Femur (tissue), 1 donor: ENCODE data around the gene VWA8.
"Not testable (repeated sequence)": the region's sequence is repeated elsewhere in the genome, so short reads cannot be mapped to it uniquely, and the experiment has no call there.

Experiments
- DNase-seq: peaks from one replicate; pipeline ENCODE4 v3.0.0-alpha.2; 2017

Gene VWA8

DNA sequence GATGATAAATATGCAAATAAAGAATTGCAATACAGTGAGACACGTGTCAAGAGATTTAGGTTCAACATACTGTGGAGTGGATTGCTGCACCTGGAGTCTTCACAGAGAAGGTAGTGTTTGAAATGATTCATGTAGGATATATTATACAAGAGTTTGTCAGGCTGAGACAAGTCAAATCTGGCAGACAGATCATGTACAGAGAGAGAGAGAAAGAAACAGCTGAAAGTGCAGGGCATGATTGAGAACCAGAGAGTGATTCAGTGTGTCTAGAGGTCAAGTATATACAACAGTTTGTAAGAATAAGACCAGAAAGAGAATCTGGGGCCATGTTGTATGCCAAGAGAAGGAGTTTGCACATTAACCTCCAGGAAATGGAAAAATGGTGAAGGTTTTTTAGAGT lies 2.1 kb upstream of the VWA8 start:
- DNase-seq, result no peak

DNA sequence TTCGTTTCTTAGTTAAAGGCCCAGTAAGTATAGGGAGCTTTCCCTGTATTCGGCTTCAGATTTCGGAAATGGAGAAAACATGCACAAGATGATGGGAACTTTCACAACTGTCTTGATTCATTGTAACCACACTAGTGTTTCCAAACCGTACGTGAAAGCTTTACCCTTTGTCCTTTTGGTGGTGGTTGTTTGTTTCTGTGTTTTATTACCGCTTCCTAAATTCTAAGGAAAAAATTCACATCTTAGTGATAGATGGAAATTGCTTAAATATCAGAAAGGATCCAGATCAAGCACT lies 504 bp upstream of the VWA8 start:
- DNase-seq, result no peak

DNA sequence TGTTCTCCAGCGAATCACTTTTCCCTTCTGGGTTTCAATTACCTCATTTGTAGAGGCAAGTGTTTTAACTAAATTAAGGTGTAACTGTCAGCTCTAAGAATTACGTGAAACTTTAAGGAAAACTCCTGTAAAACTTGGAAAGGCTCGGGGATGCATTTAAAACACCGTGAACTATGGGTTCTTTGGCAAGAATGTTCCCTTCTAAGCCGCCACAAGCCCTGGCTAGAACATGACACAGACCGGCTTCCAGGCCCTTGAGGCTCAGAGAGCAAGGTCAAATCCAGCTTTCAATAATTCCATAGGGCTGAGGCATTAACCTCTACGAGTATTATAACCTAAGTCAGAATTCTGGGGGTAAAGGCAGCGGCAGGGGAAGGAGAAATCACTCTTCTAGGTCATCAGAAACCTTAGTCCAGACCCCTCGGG lies 685 bp downstream of the VWA8 start:
- no peak for DNase-seq

DNA sequence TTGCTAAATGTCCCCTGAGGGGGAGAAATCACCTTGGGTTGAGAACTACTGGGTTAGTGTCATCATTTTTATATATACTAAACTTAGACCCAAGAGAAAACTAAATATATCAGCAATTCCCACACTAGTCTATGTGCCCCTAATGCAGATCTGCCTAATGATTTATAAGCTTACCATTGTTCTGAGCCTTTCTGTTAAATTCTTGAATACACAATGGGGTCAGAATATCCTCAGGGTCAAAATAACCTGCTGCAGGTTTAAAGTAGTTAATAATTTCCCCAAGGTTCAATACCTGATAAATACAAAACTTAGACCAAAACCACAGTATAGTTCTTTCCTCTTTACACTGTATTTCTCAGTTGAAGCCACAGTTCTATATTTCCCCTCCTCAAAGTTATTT lies 4.6 kb downstream of the VWA8 start:
- no peak for DNase-seq

DNA sequence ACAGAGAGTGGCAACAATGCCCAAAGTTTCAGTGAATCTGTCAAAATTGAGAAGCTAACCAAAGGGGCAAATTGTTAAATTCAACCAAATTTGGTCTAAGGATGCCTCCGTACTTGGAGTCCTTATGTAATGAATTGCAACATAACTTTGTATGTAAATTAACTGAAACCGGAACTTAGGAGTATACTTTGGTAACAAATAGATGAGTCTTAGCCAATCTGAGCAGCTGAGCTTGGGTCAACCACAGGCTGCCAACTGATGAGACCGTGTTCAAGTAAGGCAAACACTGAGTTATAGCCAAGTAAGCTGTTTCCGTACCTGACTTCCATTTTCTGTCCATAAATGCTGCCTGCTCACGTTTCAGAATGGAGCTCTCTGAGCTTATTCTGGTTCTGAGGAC lies 5.3 kb downstream of the VWA8 start:
- DNase-seq, result no peak

- no peak for DNase-seq
These were observed 6.7 kb downstream of the VWA8 start for GRCh38 chr13:41954226-41954625.

DNA sequence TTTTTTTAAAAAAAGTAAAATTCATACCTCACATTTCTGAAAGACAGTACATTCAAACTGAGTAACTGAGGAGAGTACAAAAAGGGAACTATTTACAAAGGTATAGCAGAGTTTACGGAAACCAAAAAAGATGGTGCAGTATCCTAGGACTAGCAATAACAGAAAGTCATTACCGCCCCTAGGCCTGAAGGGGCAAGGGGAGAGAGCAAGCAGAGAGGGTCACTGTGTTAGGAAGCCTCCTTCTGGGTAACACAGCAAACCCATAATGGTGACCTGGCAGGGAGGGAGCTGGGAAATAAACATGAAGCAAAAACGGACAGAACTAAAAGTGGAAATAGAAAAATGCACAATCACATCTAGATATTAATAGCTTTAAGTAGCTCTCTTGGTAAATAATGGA lies 8.2 kb downstream of the VWA8 start:
- DNase-seq, result no peak

GRCh38 chr13:41949104-41949503 lies 11.8 kb downstream of the VWA8 start:
- not testable (repeated sequence) for DNase-seq

DNA sequence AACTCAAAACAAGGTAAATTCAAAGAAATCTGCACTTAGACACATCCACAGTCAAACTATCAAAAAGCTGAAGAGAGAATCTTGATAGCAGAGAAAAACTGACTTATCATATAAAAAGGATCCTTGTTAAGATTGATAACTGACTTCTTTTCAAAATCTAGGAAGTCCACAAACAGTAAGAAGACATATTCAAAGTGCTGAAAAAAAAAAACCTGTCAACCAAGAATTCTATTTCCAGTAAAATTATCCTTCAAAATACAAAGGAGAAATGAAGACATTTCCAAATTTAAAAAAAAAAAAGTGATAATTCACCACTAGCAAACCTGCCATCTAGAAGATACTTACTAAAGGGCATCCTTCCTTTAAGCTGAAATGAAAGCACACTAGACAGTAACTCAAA lies 15.0 kb downstream of the VWA8 start:
- no peak for DNase-seq

GRCh38 chr13:41944635-41945397 lies 16.1 kb downstream of the VWA8 start:
- DNase-seq, result no peak

DNA sequence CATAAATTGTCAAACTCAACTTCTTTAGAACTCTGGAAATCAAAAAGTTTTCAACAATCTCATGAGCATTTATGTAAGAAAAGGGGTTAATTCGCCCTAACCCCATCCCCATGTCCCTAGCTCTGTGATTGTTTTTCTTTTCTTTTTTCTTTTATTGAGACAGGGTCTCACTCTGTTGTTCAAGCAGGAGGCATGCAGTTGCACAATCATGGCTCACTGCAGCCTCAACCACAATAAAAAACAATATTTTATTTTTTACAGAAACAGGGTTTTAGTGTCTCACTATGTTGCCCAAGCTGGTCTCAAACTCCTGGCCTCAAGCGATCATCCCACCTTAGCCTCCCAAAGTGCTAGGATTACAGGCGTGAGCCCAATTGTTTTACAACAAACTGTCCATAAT lies 16.7 kb downstream of the VWA8 start:
- DNase-seq, result no peak

- no peak for DNase-seq
These were observed 18.3 kb downstream of the VWA8 start for GRCh38 chr13:41942462-41943094.

- DNase-seq, result no peak
These were observed 19.7 kb downstream of the VWA8 start for GRCh38 chr13:41941174-41941573.

DNA sequence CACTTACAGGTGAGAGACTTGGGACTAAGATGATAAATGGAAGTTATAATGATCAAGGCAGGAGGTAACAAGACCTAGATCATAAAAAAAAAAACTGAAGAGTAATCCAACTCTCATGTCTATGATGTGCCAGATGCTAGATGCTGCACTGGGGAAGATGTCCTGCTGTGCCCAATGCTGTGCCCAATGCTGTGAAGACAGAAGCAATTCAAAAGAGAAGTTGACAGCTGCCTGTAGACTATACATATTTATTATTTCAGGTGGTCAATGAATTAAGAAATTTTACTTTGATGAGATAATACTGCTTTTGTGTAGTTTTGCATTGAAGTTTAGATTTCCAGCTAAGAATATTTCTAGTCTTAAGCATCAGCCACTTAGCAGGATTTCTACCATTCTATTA lies 21.5 kb downstream of the VWA8 start:
- no peak for DNase-seq

DNA sequence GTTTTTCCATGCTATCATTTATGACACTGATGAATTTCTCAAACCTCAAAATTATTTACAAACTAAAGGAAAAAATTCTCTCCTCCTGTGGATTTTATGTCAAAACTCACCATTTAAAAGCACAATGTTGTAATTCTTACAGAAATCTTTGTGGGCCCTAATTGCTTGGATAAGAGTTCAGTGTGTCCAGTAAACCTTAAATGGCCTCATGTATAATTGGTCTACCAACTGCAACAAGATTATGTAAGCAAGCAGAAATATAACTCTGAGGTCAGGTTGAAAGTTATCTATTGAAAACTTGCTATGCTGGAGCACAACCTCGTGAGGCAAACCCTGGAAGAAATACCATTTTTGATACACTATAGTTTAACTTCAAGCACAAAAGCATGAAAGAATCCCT lies 22.0 kb downstream of the VWA8 start:
- no peak for DNase-seq

DNA sequence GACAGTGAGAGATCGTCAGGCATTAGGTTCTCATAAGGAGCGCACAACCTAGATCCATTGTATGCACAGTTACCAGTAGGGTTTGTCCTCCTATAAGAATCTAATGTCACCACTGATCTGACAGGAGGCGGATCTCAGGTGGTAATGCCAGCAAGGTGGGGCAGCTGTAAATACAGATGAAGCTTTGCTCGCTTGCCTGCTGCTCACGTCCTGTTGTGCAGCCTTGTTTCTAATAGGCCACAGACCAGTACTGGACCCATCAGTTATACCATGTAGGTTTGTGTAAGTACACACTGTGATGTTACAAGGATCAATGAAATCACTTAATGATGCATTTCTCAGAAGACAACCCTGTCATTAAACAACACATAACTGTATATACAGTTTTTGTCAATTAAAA lies 23.5 kb downstream of the VWA8 start:
- DNase-seq, result no peak

DNA sequence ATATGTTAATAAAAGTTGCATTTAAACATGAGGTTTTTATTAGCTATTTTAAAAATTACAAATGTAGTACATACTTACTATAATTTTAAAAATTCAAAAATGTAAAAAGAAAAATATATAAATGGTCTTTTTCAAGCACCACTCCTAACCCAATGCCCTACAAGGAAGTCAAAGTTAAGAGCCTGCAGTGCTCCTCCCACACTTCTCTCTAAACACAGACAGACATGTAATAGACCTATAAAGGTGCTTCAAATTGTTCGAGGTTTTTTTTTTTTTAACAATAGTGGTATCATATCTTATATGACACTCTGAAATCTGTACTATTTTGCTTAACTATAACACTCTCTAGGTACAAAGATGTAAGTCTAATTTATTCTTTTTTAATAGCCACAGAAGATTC lies 25.4 kb downstream of the VWA8 start:
- DNase-seq, result no peak

DNA sequence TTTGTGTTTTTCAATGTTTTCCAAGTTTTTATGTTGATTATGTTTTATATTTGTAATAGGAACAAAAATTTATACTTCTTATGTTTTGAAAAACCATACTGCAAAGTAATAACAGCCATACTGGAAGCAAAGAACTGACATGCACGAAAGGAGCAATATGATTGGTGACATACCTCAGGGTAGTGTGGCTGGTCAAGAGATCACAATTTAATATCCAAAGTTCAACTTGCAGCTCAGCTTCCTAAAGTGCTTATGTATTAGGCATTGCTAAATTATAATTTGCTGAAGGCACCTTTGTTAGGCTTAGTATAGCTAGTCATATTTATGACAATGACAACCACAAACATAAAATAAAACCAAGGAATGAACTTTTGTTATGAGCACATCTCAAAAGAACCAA lies 25.9 kb downstream of the VWA8 start:
- DNase-seq, result no peak

- DNase-seq, result no peak
These were observed 26.8 kb downstream of the VWA8 start for GRCh38 chr13:41934120-41934519.

GRCh38 chr13:41931337-41931736 lies 29.6 kb downstream of the VWA8 start:
- no peak for DNase-seq

DNA sequence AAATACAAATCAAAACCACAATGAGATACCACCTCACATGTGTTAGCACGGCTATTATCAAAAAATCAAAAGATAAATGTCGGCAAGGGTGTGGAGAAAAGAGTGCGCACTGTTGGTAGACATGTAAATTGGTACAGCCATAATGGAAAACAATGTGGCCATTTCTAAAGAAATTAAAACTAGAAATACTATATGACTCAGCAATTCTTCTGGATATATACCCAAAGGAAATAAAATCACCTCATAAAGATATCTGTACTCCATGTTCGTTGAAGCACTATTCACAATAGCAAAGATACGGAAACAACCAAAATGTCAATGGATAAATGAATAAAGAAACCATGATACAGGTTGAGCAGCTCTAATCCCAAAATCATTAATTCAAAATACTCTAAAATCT lies 30.8 kb downstream of the VWA8 start:
- DNase-seq, result no peak

- DNase-seq, result no peak
These were observed 32.6 kb downstream of the VWA8 start for GRCh38 chr13:41928323-41928722.

DNA sequence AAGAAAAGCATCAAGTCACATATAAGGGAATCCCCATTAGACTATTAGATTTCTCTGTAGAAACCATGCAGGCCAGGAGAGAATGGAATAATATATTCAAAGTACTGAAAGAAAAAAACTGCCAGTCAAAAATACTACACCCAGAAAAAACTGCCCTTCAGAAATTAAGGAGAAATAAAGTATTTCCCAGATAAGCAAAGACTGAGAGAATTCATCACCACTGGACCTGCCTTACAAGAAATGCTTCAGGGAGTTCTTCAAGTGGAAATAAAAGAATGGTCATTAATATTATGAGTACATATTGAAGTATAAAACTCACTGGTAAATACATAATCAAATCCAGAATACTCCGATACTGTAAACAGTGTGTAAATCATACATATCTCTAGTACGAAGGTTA lies 35.9 kb downstream of the VWA8 start:
- no peak for DNase-seq

GRCh38 chr13:41922894-41923293 lies 38.0 kb downstream of the VWA8 start:
- not testable (repeated sequence) for DNase-seq
